ENCODE data around the gene OR4B1.

OR4B1 gene

DNA sequence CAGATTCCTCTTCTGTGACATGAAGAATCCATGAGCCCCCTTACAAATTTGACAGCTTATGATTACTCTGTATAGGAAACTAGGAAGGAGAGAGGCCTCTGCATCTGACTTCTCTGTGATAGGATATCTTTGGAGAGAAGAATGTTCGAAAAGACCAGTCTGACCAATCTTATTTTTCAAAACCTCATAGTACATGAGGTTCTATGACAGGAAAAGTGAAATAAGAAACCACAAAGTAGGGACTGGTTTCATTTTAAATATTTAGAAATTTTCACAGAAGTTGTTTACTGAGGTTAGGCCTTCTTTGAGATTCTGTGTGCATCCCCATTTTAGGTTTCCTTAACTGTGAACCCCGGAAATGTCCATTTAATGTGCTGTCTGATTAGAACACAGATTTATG is 45.0 kb downstream of the OR4B1 start:
- DNase-seq = no peak

DNA sequence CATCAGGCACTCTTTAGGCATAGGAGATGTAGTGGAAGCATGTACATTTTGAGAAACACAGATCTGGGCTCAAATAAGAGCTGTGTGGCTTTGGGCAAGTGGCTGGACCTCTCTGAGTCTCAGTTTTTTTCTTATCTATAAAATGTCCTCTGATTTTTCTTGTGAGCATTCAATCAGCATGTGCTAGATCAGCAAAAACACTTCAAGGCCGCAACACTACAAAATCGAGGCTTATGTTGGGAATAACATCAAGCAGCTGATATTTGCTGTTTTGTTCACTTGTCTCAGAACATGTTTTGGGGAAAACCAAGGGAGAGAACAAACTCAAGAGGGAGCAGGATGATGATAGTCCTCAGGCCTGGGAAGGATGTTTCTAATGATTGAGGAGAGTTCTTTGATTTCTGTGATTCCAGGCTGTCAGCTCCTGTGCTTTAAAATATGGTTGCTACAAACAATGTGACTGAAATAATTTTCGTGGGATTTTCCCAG is 46.9 kb downstream of the OR4B1 start, which contains the start of gene OR4X1:
OR4X1 (plus strand) TSS at position 439 of the 489 bp plus-strand sequence; CDS start at position 439, 0 bp downstream.
- DNase-seq = no peak

Data from amygdala (tissue), 56 donors.